ENCODE measurements around the gene AGR3.

The AGR3 gene

GRCh38 chr7:16900209-16900768 lies 18.5 kb upstream of the AGR3 start:
- H2AK5ac ChIP-seq (ENCODE audit: low read depth, low read length), result no peak overlapping the region
- H3K4me2 ChIP-seq (ENCODE audit: insufficient read depth, low read length, poor library complexity, severe bottlenecking), result no peak overlapping the region
- no peak overlapping the region for H2BK5ac ChIP-seq (ENCODE audit: low read length)
- no CpG with 5 or more reads among the region's 4 CpGs for WGBS, 2 donors (ENCODE audit: extremely low coverage in 2 of 2, insufficient read length in 2 of 2, insufficient replicate concordance in 1 of 2)
- H3K9me3 ChIP-seq (replicated peaks in 1 of 2; ENCODE audit: control insufficient read depth in 2 of 2, insufficient read depth in 1 of 2, low read depth in 1 of 2, low read length in 2 of 2), result peaks cover 0 to 22% of the 10 kb centered on the region in 2 donors
- H2BK15ac ChIP-seq (ENCODE audit: low read length), result no peak overlapping the region
- H3K18ac ChIP-seq (ENCODE audit: low read length), result no peak overlapping the region
- H3K9ac ChIP-seq (ENCODE audit: low read depth, low read length, poor library complexity), result no peak overlapping the region
- H3K23ac ChIP-seq (ENCODE audit: low read depth, low read length, poor library complexity), result no peak overlapping the region
- DNase-seq (ENCODE audit: low spot score), result no peak
- H3K79me1 ChIP-seq (ENCODE audit: low read depth, low read length), result no peaks in the 10 kb centered on the region
- H4K8ac ChIP-seq (ENCODE audit: low read depth, low read length), result no peak overlapping the region
- no peak overlapping the region for H3K4me3 ChIP-seq (ENCODE audit: low read length in 2 of 2)
- no peak overlapping the region for H3K14ac ChIP-seq (ENCODE audit: low read length)
- H3K4me1 ChIP-seq (ENCODE audit: control insufficient read depth in 2 of 2, insufficient read depth in 1 of 2, low read depth in 1 of 2, low read length in 2 of 2), result peaks cover under 1 to 3% of the 10 kb centered on the region in 2 donors
- H2BK12ac ChIP-seq (ENCODE audit: low read length), result no peak overlapping the region
- H2AFZ ChIP-seq (ENCODE audit: low read length), result no peak overlapping the region
- no peak overlapping the region for H4K91ac ChIP-seq (ENCODE audit: low read depth, low read length, poor library complexity)
- H3K4ac ChIP-seq (ENCODE audit: low read length), result no peak overlapping the region
- no peak overlapping the region for H2BK120ac ChIP-seq (ENCODE audit: low read depth, low read length)
- no peaks in the 10 kb centered on the region for H3K27me3 ChIP-seq (ENCODE audit: control insufficient read depth in 3 of 3, insufficient read depth in 3 of 3, low read depth in 1 of 3, low read length in 3 of 3)
- H3K27ac ChIP-seq (replicated peaks; ENCODE audit: low read length), result no peak overlapping the region
- H3K36me3 ChIP-seq (replicated peaks in 1 of 2; ENCODE audit: control insufficient read depth in 2 of 2, insufficient read depth in 2 of 2, low read length in 2 of 2), result no peaks in the 10 kb centered on the region

GRCh38 chr7:16891874-16892643 lies 10.3 kb upstream of the AGR3 start:
- Histone ChIP-seq H3K4ac (ENCODE audit: low read length) (no peak overlapping the region), H3K23ac (ENCODE audit: low read depth, low read length, poor library complexity) (no peak overlapping the region), H3K79me1 (ENCODE audit: low read depth, low read length) (no peaks in the 10 kb centered on the region), H2BK120ac (ENCODE audit: low read depth, low read length) (no peak overlapping the region), H3K4me1 (ENCODE audit: control insufficient read depth in 2 of 2, insufficient read depth in 1 of 2, low read depth in 1 of 2, low read length in 2 of 2) (no peaks in the 10 kb centered on the region), H3K4me2 (ENCODE audit: insufficient read depth, low read length, poor library complexity, severe bottlenecking) (no peak overlapping the region), H2AFZ (ENCODE audit: low read length) (peak overlapping the region; percentile 44), H3K27me3 (ENCODE audit: control insufficient read depth in 3 of 3, insufficient read depth in 3 of 3, low read depth in 1 of 3, low read length in 3 of 3) (no peaks in the 10 kb centered on the region), H3K14ac (ENCODE audit: low read length) (no peak overlapping the region), H2BK12ac (ENCODE audit: low read length) (no peak overlapping the region), H3K18ac (ENCODE audit: low read length) (no peak overlapping the region), H4K91ac (ENCODE audit: low read depth, low read length, poor library complexity) (no peak overlapping the region), H2AK5ac (ENCODE audit: low read depth, low read length) (no peak overlapping the region), H3K36me3 (replicated peaks in 1 of 2; ENCODE audit: control insufficient read depth in 2 of 2, insufficient read depth in 2 of 2, low read length in 2 of 2) (no peaks in the 10 kb centered on the region), H3K9ac (ENCODE audit: low read depth, low read length, poor library complexity) (no peak overlapping the region), H4K8ac (ENCODE audit: low read depth, low read length) (no peak overlapping the region), H3K4me3 (ENCODE audit: low read length in 2 of 2) (no peak overlapping the region), H2BK15ac (ENCODE audit: low read length) (no peak overlapping the region), H3K27ac (replicated peaks; ENCODE audit: low read length) (no peak overlapping the region), H2BK5ac (ENCODE audit: low read length) (no peak overlapping the region), H3K9me3 (replicated peaks in 1 of 2; ENCODE audit: control insufficient read depth in 2 of 2, insufficient read depth in 1 of 2, low read depth in 1 of 2, low read length in 2 of 2) (no peaks in the 10 kb centered on the region)
- no peak for DNase-seq (ENCODE audit: low spot score)
- no CpG with 5 or more reads among the region's 1 CpG for WGBS, 2 donors (ENCODE audit: extremely low coverage in 2 of 2, insufficient read length in 2 of 2, insufficient replicate concordance in 1 of 2)

- Histone ChIP-seq H2BK12ac (ENCODE audit: low read length) (no peak overlapping the region), H3K4me3 (ENCODE audit: low read length in 2 of 2) (no peak overlapping the region)
Measured at GRCh38 chr7:16891338-16891737, 9.6 kb upstream of the AGR3 start.

GRCh38 chr7:16889851-16890415 lies 8.2 kb upstream of the AGR3 start:
- no peak overlapping the region for H3K27ac ChIP-seq (replicated peaks; ENCODE audit: low read length)
- H3K4me2 ChIP-seq (ENCODE audit: insufficient read depth, low read length, poor library complexity, severe bottlenecking), result no peak overlapping the region

More at GRCh38 chr7:16891338-16891737, 9.6 kb upstream of the AGR3 start:
- WGBS, 2 donors (ENCODE audit: extremely low coverage in 2 of 2, insufficient read length in 2 of 2, insufficient replicate concordance in 1 of 2), result no CpG with 5 or more reads among the region's 2 CpGs
- no peak overlapping the region for H3K4ac ChIP-seq (ENCODE audit: low read length)
- H3K27me3 ChIP-seq (ENCODE audit: control insufficient read depth in 3 of 3, insufficient read depth in 3 of 3, low read depth in 1 of 3, low read length in 3 of 3), result no peaks in the 10 kb centered on the region
- H3K27ac ChIP-seq (replicated peaks; ENCODE audit: low read length), result no peak overlapping the region
- no peaks in the 10 kb centered on the region for H3K79me1 ChIP-seq (ENCODE audit: low read depth, low read length)
- H3K18ac ChIP-seq (ENCODE audit: low read length), result no peak overlapping the region
- no peak overlapping the region for H4K91ac ChIP-seq (ENCODE audit: low read depth, low read length, poor library complexity)
- H2AK5ac ChIP-seq (ENCODE audit: low read depth, low read length), result no peak overlapping the region
- no peaks in the 10 kb centered on the region for H3K36me3 ChIP-seq (replicated peaks in 1 of 2; ENCODE audit: control insufficient read depth in 2 of 2, insufficient read depth in 2 of 2, low read length in 2 of 2)
- H4K8ac ChIP-seq (ENCODE audit: low read depth, low read length), result no peak overlapping the region
- DNase-seq (ENCODE audit: low spot score), result no peak
- H3K4me1 ChIP-seq (ENCODE audit: control insufficient read depth in 2 of 2, insufficient read depth in 1 of 2, low read depth in 1 of 2, low read length in 2 of 2), result no peaks in the 10 kb centered on the region
- H3K9me3 ChIP-seq (replicated peaks in 1 of 2; ENCODE audit: control insufficient read depth in 2 of 2, insufficient read depth in 1 of 2, low read depth in 1 of 2, low read length in 2 of 2), result no peaks in the 10 kb centered on the region
- H3K9ac ChIP-seq (ENCODE audit: low read depth, low read length, poor library complexity), result no peak overlapping the region
- H3K4me2 ChIP-seq (ENCODE audit: insufficient read depth, low read length, poor library complexity, severe bottlenecking), result no peak overlapping the region
- H3K14ac ChIP-seq (ENCODE audit: low read length), result no peak overlapping the region
- H2AFZ ChIP-seq (ENCODE audit: low read length), result peak overlapping the region; percentile 44
- H2BK15ac ChIP-seq (ENCODE audit: low read length), result no peak overlapping the region
- H3K23ac ChIP-seq (ENCODE audit: low read depth, low read length, poor library complexity), result no peak overlapping the region
- no peak overlapping the region for H2BK120ac ChIP-seq (ENCODE audit: low read depth, low read length)
- no peak overlapping the region for H2BK5ac ChIP-seq (ENCODE audit: low read length)

More at GRCh38 chr7:16889851-16890415, 8.2 kb upstream of the AGR3 start:
- Histone ChIP-seq H2BK12ac (ENCODE audit: low read length) (no peak overlapping the region), H4K91ac (ENCODE audit: low read depth, low read length, poor library complexity) (no peak overlapping the region), H2BK120ac (ENCODE audit: low read depth, low read length) (no peak overlapping the region), H3K79me1 (ENCODE audit: low read depth, low read length) (no peaks in the 10 kb centered on the region), H3K36me3 (replicated peaks in 1 of 2; ENCODE audit: control insufficient read depth in 2 of 2, insufficient read depth in 2 of 2, low read length in 2 of 2) (no peaks in the 10 kb centered on the region), H3K9ac (ENCODE audit: low read depth, low read length, poor library complexity) (no peak overlapping the region), H3K4me1 (ENCODE audit: control insufficient read depth in 2 of 2, insufficient read depth in 1 of 2, low read depth in 1 of 2, low read length in 2 of 2) (no peaks in the 10 kb centered on the region), H3K4ac (ENCODE audit: low read length) (no peak overlapping the region), H2AK5ac (ENCODE audit: low read depth, low read length) (no peak overlapping the region), H2AFZ (ENCODE audit: low read length) (no peak overlapping the region), H3K9me3 (replicated peaks in 1 of 2; ENCODE audit: control insufficient read depth in 2 of 2, insufficient read depth in 1 of 2, low read depth in 1 of 2, low read length in 2 of 2) (no peaks in the 10 kb centered on the region), H3K18ac (ENCODE audit: low read length) (no peak overlapping the region), H3K23ac (ENCODE audit: low read depth, low read length, poor library complexity) (no peak overlapping the region), H3K27me3 (ENCODE audit: control insufficient read depth in 3 of 3, insufficient read depth in 3 of 3, low read depth in 1 of 3, low read length in 3 of 3) (no peaks in the 10 kb centered on the region), H4K8ac (ENCODE audit: low read depth, low read length) (no peak overlapping the region), H2BK5ac (ENCODE audit: low read length) (no peak overlapping the region), H3K4me3 (ENCODE audit: low read length in 2 of 2) (no peak overlapping the region), H3K14ac (ENCODE audit: low read length) (no peak overlapping the region), H2BK15ac (ENCODE audit: low read length) (no peak overlapping the region)
- DNase-seq (ENCODE audit: low spot score), result no peak
- WGBS, 2 donors (ENCODE audit: extremely low coverage in 2 of 2, insufficient read length in 2 of 2, insufficient replicate concordance in 1 of 2), result no CpG with 5 or more reads among the region's 1 CpG

All from neuronal stem cell (in vitro differentiated cells).